ENCODE results near the gene AP3B2.

The AP3B2 gene

GRCh38 chr15:82630033-82630432 is 79.6 kb downstream of the AP3B2 start:
- peaks cover 0 to 6% (median 0%) of the 10 kb centered on the region in 5 experiments for H3K27me3 ChIP-seq (replicated peaks in 2 of 5; ENCODE audit: control insufficient read depth in 4 of 5, insufficient read depth in 5 of 5, low read length in 4 of 5)
- H3K27ac ChIP-seq (ENCODE audit: insufficient read depth in 1 of 2, low read depth in 1 of 2, low read length in 2 of 2, poor library complexity in 1 of 2, severe bottlenecking in 2 of 2), result no peak overlapping the region
- DNase-seq, result no peak
- WGBS (ENCODE audit: insufficient coverage), result 100% methylated on average over 3 of the region's 4 CpGs
- ChIA-PET CTCF (interaction anchor here (1.6 kb wide), 1 partner anchor 12 kb away, joined by 4 read pairs; no protein-coding TSS in a partner anchor), POLR2A (no interaction called here)
- no peaks in the 10 kb centered on the region for H3K36me3 ChIP-seq (ENCODE audit: control insufficient read depth in 4 of 4, insufficient read depth in 4 of 4, low read length in 3 of 4)
- no peaks in the 10 kb centered on the region for H3K4me1 ChIP-seq (ENCODE audit: control extremely low read depth in 1 of 4, control insufficient read depth in 4 of 4, insufficient read depth in 4 of 4, low read length in 3 of 4)
- H3K9me3 ChIP-seq (ENCODE audit: control extremely low read depth in 1 of 5, control insufficient read depth in 4 of 5, insufficient read depth in 2 of 5, low read depth in 1 of 5, low read length in 4 of 5), result no peaks in the 10 kb centered on the region
- H3K4me3 ChIP-seq (ENCODE audit: control insufficient read depth in 1 of 7, extremely low read depth in 1 of 7, insufficient read depth in 4 of 7, low read depth in 2 of 7, low read length in 6 of 7), result no peak overlapping the region

DNA sequence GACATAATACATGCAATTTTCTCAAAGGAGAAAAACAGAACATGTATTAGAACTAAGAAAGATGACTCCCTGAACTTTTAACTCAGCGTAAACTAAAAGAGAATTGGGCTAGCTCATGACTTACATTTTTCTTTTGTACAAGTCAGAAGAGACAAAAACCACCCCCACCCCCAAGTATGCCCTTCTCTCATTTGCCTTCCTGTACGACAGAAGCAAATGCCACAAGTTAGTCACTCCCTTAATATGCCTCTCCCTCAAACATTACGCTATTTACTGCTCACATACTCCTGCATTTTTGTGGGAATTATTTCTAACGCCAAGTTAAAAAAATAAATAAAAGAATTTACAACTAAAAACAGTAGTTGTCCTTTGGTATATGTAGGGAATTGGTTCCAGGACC is 84.5 kb downstream of the AP3B2 start:
- POLR2A ChIA-PET, result no interaction called here
- no peak overlapping the region for H3K27ac ChIP-seq (ENCODE audit: insufficient read depth in 1 of 2, low read depth in 1 of 2, low read length in 2 of 2, poor library complexity in 1 of 2, severe bottlenecking in 2 of 2)
- peaks cover 0 to 1% (median 0%) of the 10 kb centered on the region in 5 experiments for H3K27me3 ChIP-seq (replicated peaks in 2 of 5; ENCODE audit: control insufficient read depth in 4 of 5, insufficient read depth in 5 of 5, low read length in 4 of 5)
- 100% methylated on average over 3 of the region's 4 CpGs for WGBS (ENCODE audit: insufficient coverage)
- DNase-seq, result no peak
- H3K9me3 ChIP-seq (ENCODE audit: control extremely low read depth in 1 of 5, control insufficient read depth in 4 of 5, insufficient read depth in 2 of 5, low read depth in 1 of 5, low read length in 4 of 5), result no peaks in the 10 kb centered on the region
- no peaks in the 10 kb centered on the region for H3K4me1 ChIP-seq (ENCODE audit: control extremely low read depth in 1 of 4, control insufficient read depth in 4 of 4, insufficient read depth in 4 of 4, low read length in 3 of 4)
- CTCF ChIA-PET, result no interaction called here
- H3K4me3 ChIP-seq (ENCODE audit: control insufficient read depth in 1 of 7, extremely low read depth in 1 of 7, insufficient read depth in 4 of 7, low read depth in 2 of 7, low read length in 6 of 7), result no peak overlapping the region
- no peaks in the 10 kb centered on the region for H3K36me3 ChIP-seq (ENCODE audit: control insufficient read depth in 4 of 4, insufficient read depth in 4 of 4, low read length in 3 of 4)

DNA sequence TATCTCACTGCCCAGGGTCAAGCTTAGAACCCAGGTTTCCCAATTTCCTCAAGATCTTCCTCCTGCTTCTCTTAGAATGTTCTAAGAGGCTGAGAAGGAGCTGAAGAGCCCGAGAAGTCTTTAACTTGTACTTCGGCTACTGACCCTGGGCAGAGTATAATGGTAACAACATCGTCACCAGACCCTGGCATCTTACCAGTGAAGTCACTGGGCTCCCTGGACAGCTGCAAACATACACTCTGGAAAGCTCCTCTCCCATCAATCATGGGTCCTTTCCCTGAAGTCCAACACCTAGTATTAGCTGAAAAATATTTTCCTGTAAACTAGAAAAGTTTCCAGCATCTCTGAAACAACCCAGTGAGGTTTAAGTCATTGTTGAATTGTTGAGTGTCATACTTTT is 85.2 kb downstream of the AP3B2 start:
- H3K27ac ChIP-seq (ENCODE audit: insufficient read depth in 1 of 2, low read depth in 1 of 2, low read length in 2 of 2, poor library complexity in 1 of 2, severe bottlenecking in 2 of 2), result no peak overlapping the region
- POLR2A ChIA-PET, result no interaction called here
- no peak overlapping the region for H3K4me3 ChIP-seq (ENCODE audit: control insufficient read depth in 1 of 7, extremely low read depth in 1 of 7, insufficient read depth in 4 of 7, low read depth in 2 of 7, low read length in 6 of 7)
- WGBS (ENCODE audit: insufficient coverage), result 100% methylated on average over 3 of the region's 3 CpGs
- H3K27me3 ChIP-seq (replicated peaks in 2 of 5; ENCODE audit: control insufficient read depth in 4 of 5, insufficient read depth in 5 of 5, low read length in 4 of 5), result peaks cover 0 to 2% (median 0%) of the 10 kb centered on the region in 5 experiments
- no peaks in the 10 kb centered on the region for H3K4me1 ChIP-seq (ENCODE audit: control extremely low read depth in 1 of 4, control insufficient read depth in 4 of 4, insufficient read depth in 4 of 4, low read length in 3 of 4)
- CTCF ChIA-PET, result interaction anchor here (0.6 to 0.7 kb wide), 2 partner anchors 227 to 266 kb away, joined by 3 read pairs; no protein-coding TSS in a partner anchor
- H3K36me3 ChIP-seq (ENCODE audit: control insufficient read depth in 4 of 4, insufficient read depth in 4 of 4, low read length in 3 of 4), result no peaks in the 10 kb centered on the region
- no peaks in the 10 kb centered on the region for H3K9me3 ChIP-seq (ENCODE audit: control extremely low read depth in 1 of 5, control insufficient read depth in 4 of 5, insufficient read depth in 2 of 5, low read depth in 1 of 5, low read length in 4 of 5)
- no peak for DNase-seq

DNA sequence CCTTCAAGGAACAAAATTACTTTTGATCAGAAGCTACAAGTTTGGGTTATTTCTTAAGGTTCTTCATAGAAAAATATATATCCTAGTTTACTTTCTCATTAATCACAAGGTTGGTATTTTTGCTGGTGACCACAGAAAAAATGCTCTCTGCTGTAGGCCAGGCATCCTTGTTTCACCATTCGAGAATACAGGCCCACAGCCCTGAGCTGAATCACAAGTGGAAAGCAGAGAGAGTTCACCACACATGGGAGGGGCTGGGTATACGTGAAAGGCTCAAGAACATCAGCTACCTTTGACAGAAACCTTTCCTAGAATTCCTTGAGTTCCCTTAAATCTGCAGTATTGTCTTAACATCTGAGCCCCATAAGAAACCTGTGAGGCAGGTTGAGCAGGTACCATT is 85.7 kb downstream of the AP3B2 start:
- no peaks in the 10 kb centered on the region for H3K4me1 ChIP-seq (ENCODE audit: control extremely low read depth in 1 of 4, control insufficient read depth in 4 of 4, insufficient read depth in 4 of 4, low read length in 3 of 4)
- WGBS (ENCODE audit: insufficient coverage), result 86% methylated on average over 2 of the region's 2 CpGs
- ChIA-PET POLR2A (interaction anchor here (0.7 kb wide), 1 partner anchor 34 kb away, joined by 6 read pairs; no protein-coding TSS in a partner anchor), CTCF (interaction anchor here (0.6 to 0.7 kb wide), 2 partner anchors 227 to 266 kb away, joined by 3 read pairs; no protein-coding TSS in a partner anchor)
- H3K9me3 ChIP-seq (ENCODE audit: control extremely low read depth in 1 of 5, control insufficient read depth in 4 of 5, insufficient read depth in 2 of 5, low read depth in 1 of 5, low read length in 4 of 5), result no peaks in the 10 kb centered on the region
- H3K36me3 ChIP-seq (ENCODE audit: control insufficient read depth in 4 of 4, insufficient read depth in 4 of 4, low read length in 3 of 4), result no peaks in the 10 kb centered on the region
- no peak overlapping the region for H3K4me3 ChIP-seq (ENCODE audit: control insufficient read depth in 1 of 7, extremely low read depth in 1 of 7, insufficient read depth in 4 of 7, low read depth in 2 of 7, low read length in 6 of 7)
- no peak overlapping the region for H3K27ac ChIP-seq (ENCODE audit: insufficient read depth in 1 of 2, low read depth in 1 of 2, low read length in 2 of 2, poor library complexity in 1 of 2, severe bottlenecking in 2 of 2)
- DNase-seq, result no peak
- peaks cover 0 to 3% (median 0%) of the 10 kb centered on the region in 5 experiments for H3K27me3 ChIP-seq (replicated peaks in 2 of 5; ENCODE audit: control insufficient read depth in 4 of 5, insufficient read depth in 5 of 5, low read length in 4 of 5)

GRCh38 chr15:82621970-82622369 is 87.7 kb downstream of the AP3B2 start:
- WGBS (ENCODE audit: insufficient coverage), result 100% methylated on average over 1 of the region's 1 CpG
- no peak for DNase-seq
- no peak overlapping the region for H3K27ac ChIP-seq (ENCODE audit: insufficient read depth in 1 of 2, low read depth in 1 of 2, low read length in 2 of 2, poor library complexity in 1 of 2, severe bottlenecking in 2 of 2)
- peaks cover 0 to 3% (median 0%) of the 10 kb centered on the region in 5 experiments for H3K27me3 ChIP-seq (replicated peaks in 2 of 5; ENCODE audit: control insufficient read depth in 4 of 5, insufficient read depth in 5 of 5, low read length in 4 of 5)
- ChIA-PET POLR2A (no interaction called here), CTCF (no interaction called here)
- no peaks in the 10 kb centered on the region for H3K9me3 ChIP-seq (ENCODE audit: control extremely low read depth in 1 of 5, control insufficient read depth in 4 of 5, insufficient read depth in 2 of 5, low read depth in 1 of 5, low read length in 4 of 5)
- no peak overlapping the region for H3K4me3 ChIP-seq (ENCODE audit: control insufficient read depth in 1 of 7, extremely low read depth in 1 of 7, insufficient read depth in 4 of 7, low read depth in 2 of 7, low read length in 6 of 7)
- no peaks in the 10 kb centered on the region for H3K4me1 ChIP-seq (ENCODE audit: control extremely low read depth in 1 of 4, control insufficient read depth in 4 of 4, insufficient read depth in 4 of 4, low read length in 3 of 4)
- H3K36me3 ChIP-seq (ENCODE audit: control insufficient read depth in 4 of 4, insufficient read depth in 4 of 4, low read length in 3 of 4), result no peaks in the 10 kb centered on the region

GRCh38 chr15:82613747-82614146 is 95.9 kb downstream of the AP3B2 start:
- DNase-seq, result no peak
- ChIA-PET POLR2A (no interaction called here), CTCF (no interaction called here)
- peaks cover 0 to 3% (median 0%) of the 10 kb centered on the region in 5 experiments for H3K27me3 ChIP-seq (replicated peaks in 2 of 5; ENCODE audit: control insufficient read depth in 4 of 5, insufficient read depth in 5 of 5, low read length in 4 of 5)
- WGBS (ENCODE audit: insufficient coverage), result 81% methylated on average over 7 of the region's 12 CpGs
- no peaks in the 10 kb centered on the region for H3K9me3 ChIP-seq (ENCODE audit: control extremely low read depth in 1 of 5, control insufficient read depth in 4 of 5, insufficient read depth in 2 of 5, low read depth in 1 of 5, low read length in 4 of 5)
- no peaks in the 10 kb centered on the region for H3K36me3 ChIP-seq (ENCODE audit: control insufficient read depth in 4 of 4, insufficient read depth in 4 of 4, low read length in 3 of 4)
- H3K27ac ChIP-seq (ENCODE audit: insufficient read depth in 1 of 2, low read depth in 1 of 2, low read length in 2 of 2, poor library complexity in 1 of 2, severe bottlenecking in 2 of 2), result no peak overlapping the region
- H3K4me1 ChIP-seq (ENCODE audit: control extremely low read depth in 1 of 4, control insufficient read depth in 4 of 4, insufficient read depth in 4 of 4, low read length in 3 of 4), result no peaks in the 10 kb centered on the region
- H3K4me3 ChIP-seq (ENCODE audit: control insufficient read depth in 1 of 7, extremely low read depth in 1 of 7, insufficient read depth in 4 of 7, low read depth in 2 of 7, low read length in 6 of 7), result no peak overlapping the region

DNA sequence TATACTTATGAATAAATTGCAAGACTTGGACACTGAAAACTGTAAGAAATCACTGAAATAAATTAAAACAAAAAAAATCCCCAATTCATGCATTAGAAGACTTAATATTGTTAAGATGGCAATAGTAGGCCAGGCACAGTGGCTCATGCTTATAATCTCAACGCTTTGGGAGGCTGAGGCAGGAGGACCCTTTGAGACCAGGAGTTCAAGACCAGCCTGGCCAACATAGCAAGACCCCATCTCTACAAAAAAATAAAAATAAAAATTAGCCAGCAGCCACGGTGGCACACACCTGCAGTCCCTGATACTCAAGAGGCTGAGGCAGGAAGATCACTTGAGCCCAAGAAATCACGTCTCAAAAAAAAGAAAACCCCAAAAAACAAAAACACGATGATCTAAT is 98.3 kb downstream of the AP3B2 start:
- H3K9me3 ChIP-seq (ENCODE audit: control extremely low read depth in 1 of 5, control insufficient read depth in 4 of 5, insufficient read depth in 2 of 5, low read depth in 1 of 5, low read length in 4 of 5), result no peaks in the 10 kb centered on the region
- ChIA-PET CTCF (no interaction called here), POLR2A (no interaction called here)
- no CpG with 5 or more reads among the region's 4 CpGs for WGBS (ENCODE audit: insufficient coverage)
- no peak overlapping the region for H3K4me3 ChIP-seq (ENCODE audit: control insufficient read depth in 1 of 7, extremely low read depth in 1 of 7, insufficient read depth in 4 of 7, low read depth in 2 of 7, low read length in 6 of 7)
- H3K27me3 ChIP-seq (replicated peaks in 2 of 5; ENCODE audit: control insufficient read depth in 4 of 5, insufficient read depth in 5 of 5, low read length in 4 of 5), result peaks cover 0 to 4% (median 0%) of the 10 kb centered on the region in 5 experiments
- no peaks in the 10 kb centered on the region for H3K36me3 ChIP-seq (ENCODE audit: control insufficient read depth in 4 of 4, insufficient read depth in 4 of 4, low read length in 3 of 4)
- DNase-seq, result no peak
- no peak overlapping the region for H3K27ac ChIP-seq (ENCODE audit: insufficient read depth in 1 of 2, low read depth in 1 of 2, low read length in 2 of 2, poor library complexity in 1 of 2, severe bottlenecking in 2 of 2)
- H3K4me1 ChIP-seq (ENCODE audit: control extremely low read depth in 1 of 4, control insufficient read depth in 4 of 4, insufficient read depth in 4 of 4, low read length in 3 of 4), result no peaks in the 10 kb centered on the region

Data from common myeloid progenitor, CD34-positive (primary cell).